Astrocyte of the spinal cord (primary cell): ENCODE results near the gene NFRKB.
A peak's percentile ranks its signal among the peaks of the same experiment; 100 is the strongest.

ENCODE experiments used
- DNase-seq: peaks from one replicate; pipeline ENCODE4 v3.0.0; 2011; ENCODE audit warnings: low read depth, low spot score
- H3K4me3 ChIP-seq: 2 replicates; pipeline ENCODE4 v1.5.1; 2011; ENCODE audit warnings: low read depth, mild to moderate bottlenecking, low read length, moderate library complexity
- in situ Hi-C: cut with HindIII; loops from 2 replicates; pipeline ENCODE4 v1.10.0; 2017; ENCODE audit warnings: low sequenced_read_pairs
- TF ChIP-seq, protein P1 (sequence below): IDR thresholded peaks from 2 replicates; pipeline ENCODE4 v1.5.1; 2012; ENCODE audit warnings: low read depth, mild to moderate bottlenecking, low read length, inconsistent platforms

The NFRKB gene

DNA sequence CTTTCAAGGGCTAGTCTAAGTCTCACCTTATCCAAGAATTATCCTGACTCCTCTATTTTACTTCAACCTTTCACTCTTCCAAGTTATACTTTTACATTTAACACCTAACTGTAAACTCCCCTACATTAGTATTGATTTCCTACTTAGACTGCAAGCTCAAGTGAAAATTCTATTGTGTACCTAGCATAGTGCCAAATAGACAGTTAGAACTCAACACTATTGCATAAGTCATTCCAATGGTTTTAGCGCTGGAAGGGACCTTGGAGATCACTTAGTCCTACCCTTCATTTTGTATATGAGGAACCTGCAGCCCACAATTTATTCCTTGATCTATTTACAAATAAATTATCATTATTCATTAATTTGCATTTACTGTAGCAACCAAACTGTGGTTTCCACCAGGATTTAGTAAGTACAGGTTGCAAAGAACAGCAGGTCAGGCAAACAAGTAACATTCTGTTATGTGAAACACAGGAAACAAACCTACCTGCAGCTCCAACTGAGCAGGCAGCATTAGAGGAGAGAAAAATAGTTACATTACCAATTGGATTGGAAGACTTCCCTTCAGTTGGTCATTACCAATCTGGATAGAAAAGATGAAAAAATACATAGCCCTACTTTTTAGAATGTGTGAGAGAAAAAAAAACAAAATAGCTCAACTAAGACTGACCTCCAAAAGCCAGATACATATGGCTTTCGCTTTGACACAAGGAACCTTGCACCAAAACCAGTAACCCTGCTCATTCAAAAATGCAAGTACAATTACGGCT is 33.7 kb upstream of the NFRKB start:
- no peak for DNase-seq
- no peak overlapping the region for H3K4me3 ChIP-seq
- in situ Hi-C loops = no loop called here
- TF ChIP-seq, protein P1, sequence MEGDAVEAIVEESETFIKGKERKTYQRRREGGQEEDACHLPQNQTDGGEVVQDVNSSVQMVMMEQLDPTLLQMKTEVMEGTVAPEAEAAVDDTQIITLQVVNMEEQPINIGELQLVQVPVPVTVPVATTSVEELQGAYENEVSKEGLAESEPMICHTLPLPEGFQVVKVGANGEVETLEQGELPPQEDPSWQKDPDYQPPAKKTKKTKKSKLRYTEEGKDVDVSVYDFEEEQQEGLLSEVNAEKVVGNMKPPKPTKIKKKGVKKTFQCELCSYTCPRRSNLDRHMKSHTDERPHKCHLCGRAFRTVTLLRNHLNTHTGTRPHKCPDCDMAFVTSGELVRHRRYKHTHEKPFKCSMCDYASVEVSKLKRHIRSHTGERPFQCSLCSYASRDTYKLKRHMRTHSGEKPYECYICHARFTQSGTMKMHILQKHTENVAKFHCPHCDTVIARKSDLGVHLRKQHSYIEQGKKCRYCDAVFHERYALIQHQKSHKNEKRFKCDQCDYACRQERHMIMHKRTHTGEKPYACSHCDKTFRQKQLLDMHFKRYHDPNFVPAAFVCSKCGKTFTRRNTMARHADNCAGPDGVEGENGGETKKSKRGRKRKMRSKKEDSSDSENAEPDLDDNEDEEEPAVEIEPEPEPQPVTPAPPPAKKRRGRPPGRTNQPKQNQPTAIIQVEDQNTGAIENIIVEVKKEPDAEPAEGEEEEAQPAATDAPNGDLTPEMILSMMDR = no peak

DNA sequence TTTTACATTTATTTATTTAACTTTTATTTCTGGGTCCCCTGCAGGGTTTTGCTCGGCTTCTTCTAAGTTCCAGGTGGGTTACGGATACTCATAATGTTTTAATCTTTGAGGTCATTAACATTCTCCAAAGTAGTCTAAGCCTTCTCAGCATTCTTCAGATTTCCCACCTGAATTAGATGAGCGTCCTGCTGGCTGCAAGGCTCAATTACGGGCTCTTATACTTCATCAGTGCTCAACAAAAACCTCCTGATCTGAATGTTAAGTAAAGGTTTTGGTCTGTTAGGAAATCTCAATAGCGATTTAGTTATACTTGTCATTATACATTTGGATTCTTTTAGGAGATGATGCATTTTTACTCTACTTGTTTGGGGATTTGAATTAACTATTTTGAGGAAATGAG is 27.3 kb upstream of the NFRKB start:
- no peak overlapping the region for H3K4me3 ChIP-seq
- TF ChIP-seq, protein P1 = no peak
- no peak for DNase-seq
- in situ Hi-C loops = no loop called here

DNA sequence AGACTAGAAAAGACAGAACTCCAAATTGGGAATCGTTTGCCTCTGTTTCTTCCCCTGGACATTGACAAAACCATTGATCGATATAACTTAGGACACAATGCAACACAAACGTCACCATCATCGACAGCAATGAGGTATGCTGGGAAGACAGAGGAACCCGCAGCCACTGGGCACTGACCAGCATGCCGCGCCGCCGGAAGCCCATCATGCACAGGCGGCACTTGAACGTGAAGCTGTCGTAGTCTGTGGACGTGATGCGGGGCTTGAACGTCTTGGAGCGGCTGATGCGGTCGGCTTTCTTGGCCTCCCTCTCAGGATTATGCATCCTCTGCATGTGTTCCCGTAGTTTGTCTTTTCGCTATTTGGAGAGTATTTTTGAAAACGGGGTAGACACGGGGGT is 23.0 kb upstream of the NFRKB start:
- TF ChIP-seq, protein P1 = no peak
- no peak for DNase-seq
- no peak overlapping the region for H3K4me3 ChIP-seq
- in situ Hi-C loops = no loop called here

DNA sequence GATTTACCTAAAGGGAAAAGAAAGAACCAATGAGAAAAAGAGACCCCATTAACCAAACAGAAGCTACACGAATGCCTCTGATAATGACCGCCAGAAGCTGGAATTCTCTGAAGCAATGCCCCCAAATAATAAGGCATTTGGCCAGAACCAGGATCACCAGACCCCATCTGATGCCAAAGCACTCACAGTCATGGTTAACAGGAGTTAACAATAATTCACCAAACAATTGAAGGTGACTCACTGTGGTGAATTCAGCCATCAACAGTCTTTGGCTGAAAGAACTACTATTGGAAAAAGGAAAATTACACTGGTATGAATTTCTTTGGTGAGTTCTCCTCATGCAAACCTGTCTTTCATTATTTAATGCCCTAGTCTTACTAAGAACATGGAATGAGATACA is 21.9 kb upstream of the NFRKB start:
- peak; percentile 46 for DNase-seq
- TF ChIP-seq, protein P1 = no peak
- H3K4me3 ChIP-seq = no peak overlapping the region
- in situ Hi-C loops = no loop called here

DNA sequence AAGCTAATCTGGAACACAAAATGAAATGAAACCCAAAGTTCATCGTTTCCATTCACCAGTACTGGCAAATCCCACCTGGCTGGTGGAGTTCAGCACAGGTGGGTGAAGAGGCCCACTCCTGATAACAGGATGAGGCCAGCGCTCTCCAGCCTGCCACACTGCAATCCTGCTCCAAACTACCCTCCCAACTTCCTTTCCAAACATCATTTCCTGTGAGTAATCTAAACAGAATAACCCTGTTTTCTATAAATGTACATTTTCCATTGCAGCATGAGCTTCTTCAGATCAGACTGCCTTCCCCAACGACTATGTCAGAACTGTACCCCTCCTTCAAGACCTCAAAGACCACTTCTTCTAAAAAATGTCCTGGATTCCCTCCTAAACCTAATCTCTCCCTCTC is 15.9 kb upstream of the NFRKB start:
- in situ Hi-C loops = no loop called here
- H3K4me3 ChIP-seq = no peak overlapping the region
- TF ChIP-seq, protein P1 = no peak
- no peak for DNase-seq

DNA sequence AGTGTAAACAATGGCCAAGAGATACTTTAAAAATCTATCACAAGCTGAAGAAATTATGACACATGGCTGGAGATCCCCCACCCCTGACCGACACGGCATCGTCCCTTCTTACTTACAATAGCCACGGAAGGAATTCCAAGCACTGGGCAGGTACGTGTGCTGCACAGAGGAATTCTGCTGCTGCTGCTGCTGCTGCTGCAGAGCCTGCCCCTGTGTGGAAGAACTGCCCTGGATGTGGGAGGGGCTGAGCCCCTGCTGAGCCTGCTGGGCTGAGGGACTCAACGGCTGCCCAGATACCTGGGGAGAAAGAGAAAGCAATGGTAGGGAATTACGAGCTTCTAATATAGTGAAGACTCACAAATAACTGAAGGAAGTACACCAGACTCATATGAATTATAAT is 15.0 kb upstream of the NFRKB start:
- DNase-seq = no peak
- in situ Hi-C loops = no loop called here

More for the DNA sequence above, 15.0 kb upstream of the NFRKB start:
- TF ChIP-seq, protein P1 = no peak
- no peak overlapping the region for H3K4me3 ChIP-seq
